Measurements from ENCODE around the gene CASP3.
"Not testable (repeated sequence)": the region's sequence is repeated elsewhere in the genome, so short reads cannot be mapped to it uniquely, and the experiment has no call there.

The CASP3 gene

DNA sequence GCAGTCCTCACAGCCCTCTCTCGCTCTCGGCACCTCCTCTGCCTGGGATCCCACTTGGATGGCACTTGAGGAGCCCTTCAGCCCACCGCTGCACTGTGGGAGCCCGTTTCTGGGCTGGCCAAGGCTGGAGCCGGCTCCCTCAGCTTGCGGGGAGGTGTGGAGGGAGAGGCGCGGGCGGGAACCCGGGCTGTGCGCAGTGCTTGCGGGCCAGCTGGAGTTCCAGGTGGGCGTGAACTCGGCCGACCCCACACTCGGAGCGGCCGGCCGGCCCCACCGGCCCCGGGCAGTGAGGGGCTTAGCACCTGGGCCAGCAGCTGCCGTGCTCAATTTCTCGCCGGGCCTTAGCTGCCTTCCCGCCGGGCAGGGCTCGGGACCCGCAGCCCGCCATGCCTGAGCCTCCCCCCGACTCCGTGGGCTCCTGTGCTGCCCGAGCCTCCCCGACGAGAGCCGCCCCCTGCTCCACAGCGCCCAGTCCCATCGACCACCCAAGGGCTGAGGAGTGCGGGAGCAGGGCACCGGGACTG lies 57.4 kb downstream of the CASP3 start:
- not testable (repeated sequence) for DNase-seq

DNA sequence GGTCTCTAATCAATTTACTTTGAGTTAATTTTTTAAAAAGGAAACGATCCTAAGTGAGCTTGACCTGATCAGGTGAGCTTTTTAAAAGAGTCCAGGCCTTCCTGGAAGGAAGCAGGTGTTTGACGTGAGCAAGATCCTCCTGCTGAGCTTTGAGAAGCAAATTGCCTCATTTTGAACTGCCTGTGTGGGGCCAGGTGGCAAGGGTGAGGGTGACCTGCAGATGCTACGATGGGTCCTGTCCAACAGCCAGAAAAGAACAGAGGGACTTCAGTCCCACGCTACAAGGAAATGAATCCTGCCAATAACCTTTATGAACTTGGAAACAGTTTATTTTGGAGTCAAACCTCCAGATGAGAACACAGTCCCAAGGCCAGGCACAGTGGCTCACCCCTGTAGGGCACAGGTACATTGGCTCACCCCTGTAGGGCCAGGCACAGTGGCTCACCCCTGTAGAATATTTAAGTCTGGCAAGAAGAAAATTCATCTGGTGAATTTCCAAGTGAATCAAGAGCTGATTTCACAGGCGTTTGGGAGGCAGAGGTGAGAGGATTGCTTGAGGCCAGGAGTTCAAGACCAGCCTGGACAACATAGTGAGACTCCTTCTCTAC lies 58.1 kb downstream of the CASP3 start:
- DNase-seq, result no peak

DNA sequence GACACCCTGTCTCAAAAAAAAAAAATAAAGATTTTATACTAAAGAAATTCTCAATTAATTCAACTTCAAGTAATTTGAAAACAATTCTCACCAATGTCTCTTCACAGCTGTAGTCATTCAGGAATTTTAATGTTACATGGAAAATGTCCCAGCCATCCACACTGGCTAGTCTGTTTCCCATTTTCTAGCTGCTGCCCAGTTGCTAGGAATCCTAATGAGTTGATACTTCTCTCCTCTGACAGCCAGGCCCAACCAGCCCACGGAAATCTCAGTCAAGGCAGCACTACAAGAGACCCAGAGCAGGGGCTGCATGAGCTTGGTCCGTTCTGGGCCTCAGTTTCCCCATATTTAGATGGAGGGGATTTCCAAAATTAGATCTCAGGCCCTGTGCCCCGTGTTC lies 59.1 kb downstream of the CASP3 start:
- DNase-seq, result no peak

DNA sequence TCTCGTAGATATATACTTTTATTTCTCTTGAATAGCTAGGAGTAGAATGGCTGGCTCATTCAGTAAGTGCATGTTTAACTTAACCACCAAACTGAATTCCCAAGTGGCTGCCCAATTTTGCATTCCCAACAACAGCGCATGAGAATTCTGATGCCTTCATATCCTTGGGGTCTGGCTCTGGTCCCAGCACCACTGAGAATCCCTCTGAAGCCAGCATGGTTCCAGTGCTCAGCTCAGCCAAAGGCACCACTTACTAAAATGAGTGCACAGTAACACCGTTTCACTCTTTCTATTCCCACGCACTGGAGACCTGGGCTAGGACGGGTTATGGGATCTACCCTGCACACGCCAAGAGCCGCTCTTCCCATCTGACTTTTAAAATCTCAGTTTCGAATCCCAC lies 60.4 kb downstream of the CASP3 start:
- no peak for DNase-seq

DNA sequence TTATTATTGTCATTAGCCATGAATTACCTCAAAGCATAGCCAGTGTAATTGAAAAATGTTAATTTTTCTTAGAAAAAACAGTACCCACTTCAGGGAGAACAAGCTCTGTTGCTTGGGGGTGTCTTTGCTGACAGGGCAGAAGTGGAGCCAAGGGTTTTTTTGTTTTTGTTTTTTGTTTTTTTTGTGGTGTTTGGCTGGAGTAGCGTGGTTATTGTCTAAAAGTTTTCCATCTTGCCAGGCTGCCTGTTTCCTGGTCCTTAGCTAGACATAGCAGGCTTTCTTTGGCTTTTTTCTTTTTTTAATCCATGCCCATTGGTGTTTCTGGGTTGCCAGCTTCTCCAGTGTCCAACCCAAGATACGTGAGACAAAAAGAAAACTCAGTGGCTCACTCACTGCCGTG lies 61.5 kb downstream of the CASP3 start:
- DNase-seq, result no peak

DNA sequence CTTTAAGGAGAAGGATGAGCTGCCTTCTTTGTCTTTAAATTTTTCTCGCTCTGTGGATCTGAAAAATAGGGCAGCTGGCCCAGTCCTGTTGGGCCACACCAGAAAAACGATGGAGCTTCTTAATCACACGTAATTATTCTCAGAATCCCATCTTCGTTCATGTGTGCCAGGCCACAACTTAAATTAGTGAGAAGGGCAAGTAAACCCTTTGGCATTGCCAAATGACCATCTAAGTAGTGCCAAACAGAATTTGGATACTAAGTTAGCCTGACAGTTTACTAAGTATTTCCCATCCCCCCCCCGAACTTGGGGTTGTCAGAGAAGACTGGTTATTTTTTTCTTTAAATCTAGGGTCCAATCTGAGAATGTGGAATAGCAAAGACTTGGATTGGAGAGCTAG lies 62.0 kb downstream of the CASP3 start:
- no peak for DNase-seq

DNA sequence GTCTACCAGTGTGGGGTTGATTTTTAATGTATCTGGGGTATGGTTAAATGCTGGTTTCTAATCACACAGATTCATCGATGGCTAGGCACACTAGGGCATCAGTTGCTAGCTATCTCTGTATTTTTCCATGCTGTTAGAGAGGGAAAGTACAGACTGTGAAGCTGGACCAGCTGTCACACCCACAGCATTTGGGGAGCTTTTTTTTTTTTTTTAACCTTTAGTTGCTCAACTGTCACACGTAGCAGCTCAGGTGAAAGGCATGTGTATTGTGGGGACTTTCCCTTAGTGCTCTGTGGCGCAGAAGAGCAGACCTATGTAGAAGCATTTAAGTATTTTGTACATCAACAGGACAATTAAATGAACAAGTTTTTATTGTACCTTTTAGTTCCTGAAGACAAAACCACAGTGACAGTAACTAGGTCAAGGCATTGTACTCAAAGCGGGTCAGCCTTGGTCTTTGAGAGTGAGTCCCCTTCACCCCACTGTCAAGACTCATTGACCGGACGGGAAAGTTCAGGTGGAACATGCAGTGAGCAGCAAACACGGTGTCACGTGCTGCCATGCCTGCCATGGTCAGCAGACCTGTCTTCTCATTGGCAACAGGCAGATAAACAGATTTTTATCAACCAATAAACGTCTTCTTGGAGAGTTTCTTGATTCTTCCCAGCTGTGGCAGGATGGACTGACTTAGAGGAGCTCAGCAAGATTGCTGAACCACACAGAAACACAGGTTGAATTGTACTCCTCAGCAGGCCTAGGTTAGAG lies 65.3 kb downstream of the CASP3 start:
- no peak for DNase-seq

Measured in T-helper 9 cell (primary cell).